ENCODE measurements around the gene ZNF776.
"Not testable (repeated sequence)": the region's sequence is repeated elsewhere in the genome, so short reads cannot be mapped to it uniquely, and the experiment has no call there.

The ZNF776 gene

DNA sequence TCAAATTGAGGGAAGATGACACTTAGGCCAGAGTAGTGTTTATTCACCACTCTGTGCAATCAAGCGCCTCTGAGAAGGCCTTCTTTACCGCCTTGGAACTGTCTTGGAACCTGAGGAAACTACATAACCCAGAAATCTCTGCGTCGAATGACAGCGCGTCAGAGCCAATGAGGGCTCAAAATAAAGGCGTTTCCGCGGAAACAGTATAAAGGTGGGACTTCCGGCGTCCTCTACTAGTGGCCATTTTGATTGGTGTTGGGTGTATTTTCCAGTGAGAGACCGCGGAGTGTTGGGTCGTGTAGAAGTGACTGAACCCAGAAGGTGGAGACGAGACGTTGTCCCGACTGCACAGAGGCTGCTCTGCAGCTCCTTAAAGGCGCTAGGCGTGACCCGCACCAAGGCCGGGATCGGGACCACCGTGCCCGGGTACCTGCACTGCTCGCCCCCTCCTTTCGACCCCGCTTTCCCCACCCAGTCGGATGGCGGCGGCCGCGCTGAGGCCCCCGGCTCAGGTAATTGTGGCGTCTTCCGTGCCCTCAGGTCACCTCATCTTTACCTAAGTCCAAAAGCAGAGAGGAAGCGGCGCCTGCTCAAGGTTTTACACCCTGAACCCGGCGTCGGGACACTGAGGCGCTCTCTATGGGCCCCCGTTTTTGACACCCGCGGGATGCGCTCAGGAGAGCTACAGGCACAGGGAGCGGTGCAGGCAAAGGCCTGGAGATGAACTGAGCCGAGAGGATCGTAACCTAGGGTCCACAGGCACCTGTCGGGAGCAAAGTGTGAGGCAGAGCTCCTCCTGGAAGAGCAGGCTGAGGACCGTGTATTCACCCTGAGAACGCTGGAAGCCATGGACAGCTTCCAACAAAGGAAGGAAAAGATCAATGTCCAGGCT lies at the start of gene ZNF776:
Gene ZNF776 (plus strand): TSS at position 236 of the 892 bp plus-strand sequence. CDS start 244 bp downstream, at position 480.
- intact Hi-C loops (cut with DNase I), result no loop called here
- DNase-seq, result peak; percentile 67 to 95 (median 88)

DNA sequence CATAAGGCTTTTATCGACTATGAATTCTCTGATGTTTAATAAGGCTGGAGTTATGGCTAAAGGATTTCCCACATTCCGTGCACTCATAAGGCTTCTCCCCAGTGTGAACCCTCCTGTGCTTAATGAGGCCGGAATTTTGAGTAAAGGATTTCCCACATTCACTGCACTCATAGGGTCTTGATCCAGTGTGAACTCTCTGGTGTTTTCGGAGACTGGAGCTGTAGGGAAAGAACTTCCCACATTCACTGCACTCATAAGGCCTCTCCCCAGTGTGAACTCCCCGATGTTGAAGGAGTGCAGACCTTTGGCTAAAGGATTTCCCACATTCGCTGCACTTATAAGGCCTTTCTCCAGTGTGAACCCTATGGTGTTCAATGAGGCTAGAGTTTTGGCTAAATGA lies 45.0 kb upstream of the ZNF776 start:
- intact Hi-C loops (cut with DNase I), result no loop called here
- DNase-seq, result no peak

DNA sequence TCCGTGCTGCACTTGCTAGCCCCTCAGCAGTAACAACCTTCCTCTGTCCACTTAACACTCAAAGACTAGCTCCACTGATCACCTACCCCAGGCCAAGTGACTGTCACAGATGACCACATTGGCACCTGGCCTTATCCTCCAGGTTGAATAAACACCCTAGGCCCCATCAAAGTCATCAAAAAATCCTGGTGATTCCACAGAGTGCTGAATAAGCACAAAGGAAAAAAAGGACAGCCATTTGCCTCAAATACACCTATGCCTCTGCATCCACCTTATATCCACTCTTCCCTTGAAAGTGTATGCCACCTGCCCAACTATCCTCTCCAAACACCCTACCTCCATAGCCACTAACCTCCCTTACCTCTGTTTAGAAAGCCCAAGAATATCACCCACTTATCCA lies 40.3 kb upstream of the ZNF776 start:
- no peak for DNase-seq
- intact Hi-C loops (cut with DNase I), result no loop called here

DNA sequence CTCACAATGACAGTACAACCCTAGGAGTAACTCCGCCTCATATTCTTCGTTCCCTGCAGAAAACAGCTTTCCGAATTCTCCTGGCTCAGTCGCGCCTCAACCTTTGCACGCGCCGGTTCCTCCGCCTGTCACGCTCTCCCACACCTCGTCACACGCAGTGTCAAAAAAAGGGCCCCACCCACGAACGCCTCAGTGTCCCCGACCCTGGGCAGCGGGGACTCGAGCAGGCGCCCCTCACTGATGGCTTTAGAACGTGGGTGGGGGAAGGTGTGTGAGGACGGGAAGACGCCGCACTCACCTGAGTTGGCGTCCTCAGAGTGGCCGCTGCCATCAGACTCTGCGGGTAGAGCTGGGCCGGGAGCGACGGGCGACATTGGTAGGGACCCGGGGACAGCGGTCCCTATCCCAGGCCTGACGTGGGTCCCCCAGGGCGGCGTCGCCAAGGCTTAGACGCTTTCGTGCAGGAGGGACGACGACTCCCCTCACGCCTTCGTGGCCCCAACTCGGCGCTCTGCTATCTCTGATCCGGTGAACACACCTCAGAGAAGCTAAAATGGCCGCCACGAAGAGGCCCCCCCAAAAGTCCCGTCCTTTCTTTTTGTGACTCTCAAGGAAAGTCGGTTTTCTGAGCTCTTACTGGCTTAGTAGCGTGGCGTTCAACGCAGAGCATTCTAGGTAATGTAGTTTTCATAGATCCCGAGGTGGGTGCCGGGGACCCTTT lies 37.8 kb upstream of the ZNF776 start, which contains the start of gene ZNF154:
Gene ZNF154 (minus strand): TSS at position 564 of the 721 bp plus-strand sequence. CDS start 233 bp downstream, at position 331.
- intact Hi-C loops (cut with DNase I), result no loop called here
- peak; percentile 43 to 89 (median 72) for DNase-seq

DNA sequence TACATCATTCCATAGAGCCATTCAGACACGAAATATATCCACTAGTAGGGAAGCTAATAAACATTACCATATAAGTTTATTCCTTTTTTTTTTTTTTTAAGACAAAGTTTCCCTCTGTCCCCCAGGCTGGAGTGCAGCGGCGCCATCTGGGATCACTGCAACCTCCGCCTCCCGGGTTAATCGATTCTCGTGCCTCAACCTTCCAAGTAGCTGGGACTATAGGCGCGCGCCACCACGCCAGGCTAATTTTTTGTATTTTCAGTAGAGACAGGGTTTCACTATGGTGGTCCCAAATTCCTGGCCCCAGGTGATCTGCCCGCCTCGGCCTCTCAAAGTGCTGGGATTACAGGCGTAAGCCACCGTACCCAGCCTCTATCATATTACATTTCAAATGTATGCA lies 37.0 kb upstream of the ZNF776 start:
- DNase-seq, result peak in 2 of 42 donors; percentile 30 to 37
- intact Hi-C loops (cut with DNase I), result no loop called here

DNA sequence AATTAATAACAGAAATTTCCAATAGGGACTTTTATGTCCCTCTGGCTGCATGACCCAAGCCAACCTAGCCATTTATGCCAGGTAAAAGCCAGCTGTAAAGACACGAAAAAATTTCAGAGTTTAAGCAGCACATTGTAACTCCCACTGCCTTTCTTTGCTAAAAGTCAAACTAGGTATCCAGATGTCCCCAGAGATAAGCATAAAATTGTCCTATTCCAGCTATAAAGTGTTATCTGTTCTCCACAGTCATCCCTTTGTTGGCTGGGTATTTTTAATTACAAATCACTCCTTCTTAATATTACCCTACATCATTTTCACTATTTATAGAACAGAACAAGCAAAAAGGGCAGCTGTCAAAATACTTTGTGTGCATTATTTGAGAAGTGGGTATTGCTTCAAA lies 34.4 kb upstream of the ZNF776 start:
- no peak for DNase-seq
- intact Hi-C loops (cut with DNase I), result no loop called here

DNA sequence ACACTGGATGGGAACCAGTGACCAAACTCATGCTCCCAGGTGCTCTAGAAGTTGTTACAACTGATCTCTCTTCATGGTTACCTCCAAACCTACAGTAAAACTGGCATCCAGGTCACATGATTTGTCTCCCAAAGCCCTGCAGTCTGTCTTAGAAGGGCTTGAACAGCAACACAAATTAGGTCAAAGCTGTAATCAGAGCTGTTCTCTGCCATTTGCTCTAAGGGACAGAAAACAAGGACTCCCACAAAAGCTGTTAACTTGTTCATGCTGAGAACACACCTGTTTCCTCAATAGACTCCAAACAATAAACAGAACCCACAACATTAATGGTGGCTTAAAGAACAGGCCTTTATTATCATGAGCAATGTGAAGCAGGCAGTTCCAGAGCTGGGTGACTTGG lies 27.2 kb upstream of the ZNF776 start:
- peak in 1 of 42 donors; percentile 10 for DNase-seq
- intact Hi-C loops (cut with DNase I), result no loop called here

DNA sequence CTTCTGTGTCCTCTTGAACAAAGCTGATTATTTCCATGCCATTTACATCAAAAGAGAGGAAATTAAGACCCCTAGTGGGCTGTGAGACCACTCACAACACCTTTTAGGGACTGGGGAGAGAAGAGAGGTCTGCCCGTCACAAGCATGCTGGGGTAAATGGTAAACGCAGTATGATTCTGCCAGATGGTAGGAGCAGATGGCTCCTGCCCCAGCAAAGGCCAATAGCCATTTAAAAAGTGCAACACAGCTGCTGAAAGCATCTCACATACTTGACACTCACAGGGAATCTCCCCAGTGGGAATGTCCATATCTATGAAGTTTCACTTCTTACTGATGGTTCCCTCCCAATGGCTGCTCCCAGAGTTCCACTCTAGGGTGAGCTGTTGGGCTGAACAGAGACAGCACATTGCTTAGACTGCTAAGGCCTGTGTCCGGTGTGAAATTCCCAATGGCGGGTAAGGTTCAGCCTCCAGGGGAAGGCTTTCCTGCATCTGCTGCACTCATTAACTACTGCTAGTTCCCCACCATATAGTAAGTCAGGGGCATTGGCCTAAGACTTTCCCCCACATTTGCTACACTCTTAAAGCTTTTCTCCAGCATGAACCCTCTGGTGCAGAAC lies 26.6 kb upstream of the ZNF776 start:
- peak in 1 of 42 donors; percentile 16 for DNase-seq
- intact Hi-C loops (cut with DNase I), result no loop called here

DNA sequence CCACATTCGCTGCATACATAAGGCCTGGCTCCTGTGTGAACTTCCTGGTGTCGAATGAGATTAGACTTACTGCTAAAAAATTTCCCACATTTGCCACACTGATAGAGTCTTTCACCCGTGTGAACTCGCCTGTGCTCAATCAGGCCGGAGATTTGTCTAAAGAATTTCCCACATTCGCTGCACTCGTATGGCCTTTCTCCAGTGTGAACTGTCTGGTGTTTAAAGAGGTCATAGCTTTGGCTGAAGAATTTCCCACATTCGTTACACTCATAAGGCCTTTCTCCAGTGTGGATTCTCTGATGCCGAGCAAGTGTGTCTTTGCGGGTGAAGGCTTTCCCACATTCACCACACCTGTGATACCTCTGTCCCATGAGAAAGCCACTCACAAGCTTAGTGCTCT lies 25.7 kb upstream of the ZNF776 start:
- DNase-seq, result peak in 1 of 42 donors; percentile 29
- intact Hi-C loops (cut with DNase I), result no loop called here

DNA sequence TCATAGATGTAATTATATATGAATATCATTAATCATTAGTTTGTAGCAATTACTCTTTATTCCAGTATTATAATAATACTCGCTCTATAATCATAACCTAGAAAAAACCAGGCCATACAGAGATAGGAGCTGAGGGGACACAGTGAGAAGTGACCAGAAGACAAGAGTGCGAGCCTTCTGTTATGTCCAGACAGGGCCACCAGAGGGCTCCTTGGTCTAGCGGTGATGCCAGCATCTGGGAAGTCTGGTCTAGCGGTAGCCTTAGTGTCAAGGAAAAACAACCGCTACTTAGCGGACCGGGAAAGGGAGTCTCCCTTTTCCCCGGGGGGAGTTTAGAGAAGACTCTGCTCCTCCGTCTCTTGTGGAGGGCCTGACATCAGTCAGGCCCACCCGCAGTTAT lies 8.3 kb upstream of the ZNF776 start:
- intact Hi-C loops (cut with DNase I), result not testable (repeated sequence)
- peak in 40 of 42 donors; percentile 14 to 80 (median 48) for DNase-seq

DNA sequence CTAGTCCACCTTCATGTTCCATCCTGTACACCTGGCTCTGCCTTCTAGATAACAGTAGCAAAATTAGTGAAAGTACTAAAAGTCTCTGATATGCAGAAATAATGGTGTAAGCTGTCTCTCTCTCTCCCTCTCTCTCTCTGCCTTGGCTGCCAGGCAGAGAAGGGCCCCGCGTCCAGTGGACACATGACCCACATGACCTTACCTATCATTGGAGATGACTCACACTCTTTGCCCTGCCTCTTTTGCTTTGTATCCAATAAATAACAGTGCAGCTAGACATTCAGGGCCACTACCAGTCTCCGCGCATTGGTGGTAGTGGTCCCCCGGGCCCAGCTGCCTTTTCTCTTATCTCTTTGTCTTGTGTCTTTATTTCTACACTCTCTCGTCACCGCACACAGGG lies 7.8 kb upstream of the ZNF776 start:
- intact Hi-C loops (cut with DNase I); DNase-seq: not testable (repeated sequence)

DNA sequence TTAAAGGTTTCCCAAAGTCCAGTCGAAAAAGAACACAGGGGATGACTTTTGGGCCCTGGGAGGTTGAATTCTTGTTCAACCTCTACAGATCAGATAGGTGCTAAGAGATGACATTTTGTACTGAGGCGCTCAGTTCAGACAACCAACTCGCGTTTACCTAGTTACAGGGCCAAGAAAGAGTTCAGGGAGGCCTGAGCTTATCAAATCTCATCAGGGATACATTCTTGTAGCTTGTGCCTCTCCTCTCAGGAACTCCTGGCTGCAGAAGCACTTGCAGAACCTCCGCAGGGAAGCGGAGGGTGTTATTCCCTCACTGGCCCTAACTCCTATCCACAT lies 825 bp downstream of the ZNF776 start:
- intact Hi-C loops (cut with DNase I), result no loop called here
- DNase-seq, result no peak

DNA sequence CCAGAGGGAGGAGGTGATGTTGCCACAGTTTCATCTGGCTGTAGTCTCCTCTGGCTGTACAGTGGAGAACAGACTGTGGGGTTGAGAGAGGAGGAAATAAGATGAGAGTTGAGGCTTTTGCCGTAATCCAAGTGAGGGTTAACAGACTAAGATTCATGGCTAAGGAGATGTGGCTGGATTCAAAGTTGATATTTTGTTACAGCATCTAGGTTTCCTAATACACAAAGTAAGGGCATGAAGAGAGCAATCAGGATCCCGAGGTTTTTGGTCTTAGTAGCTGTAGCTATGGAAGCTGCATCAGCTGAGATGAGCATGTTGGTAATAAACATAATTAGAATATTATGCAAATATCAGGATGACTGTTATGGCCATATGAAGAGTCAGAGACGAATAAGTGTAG lies 1.4 kb downstream of the ZNF776 start:
- DNase-seq, result no peak
- intact Hi-C loops (cut with DNase I), result no loop called here

DNA sequence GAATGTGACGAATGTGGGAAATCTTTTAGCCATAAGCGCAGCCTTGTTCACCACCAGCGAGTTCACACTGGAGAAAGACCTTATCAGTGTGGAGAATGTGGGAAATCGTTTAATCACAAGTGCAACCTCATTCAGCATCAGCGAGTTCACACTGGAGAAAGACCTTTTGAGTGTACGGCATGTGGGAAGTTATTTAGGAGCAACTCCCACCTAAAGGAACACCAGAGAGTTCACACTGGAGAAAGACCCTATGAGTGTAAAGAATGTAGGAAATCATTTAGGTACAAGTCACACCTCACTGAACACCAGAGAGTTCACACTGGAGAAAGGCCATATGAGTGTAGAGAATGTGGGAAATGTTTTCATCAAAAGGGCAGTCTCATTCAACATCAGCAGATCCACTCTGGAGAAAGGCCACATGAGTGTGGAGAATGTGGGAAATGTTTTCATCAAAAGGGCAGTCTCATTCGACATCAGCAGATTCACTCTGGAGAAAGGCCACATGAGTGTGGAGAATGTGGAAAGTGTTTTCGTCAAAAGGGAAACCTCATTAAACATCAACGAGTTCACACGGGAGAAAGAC lies 7.6 kb downstream of the ZNF776 start:
- intact Hi-C loops (cut with DNase I), result no loop called here
- DNase-seq, result no peak

DNA sequence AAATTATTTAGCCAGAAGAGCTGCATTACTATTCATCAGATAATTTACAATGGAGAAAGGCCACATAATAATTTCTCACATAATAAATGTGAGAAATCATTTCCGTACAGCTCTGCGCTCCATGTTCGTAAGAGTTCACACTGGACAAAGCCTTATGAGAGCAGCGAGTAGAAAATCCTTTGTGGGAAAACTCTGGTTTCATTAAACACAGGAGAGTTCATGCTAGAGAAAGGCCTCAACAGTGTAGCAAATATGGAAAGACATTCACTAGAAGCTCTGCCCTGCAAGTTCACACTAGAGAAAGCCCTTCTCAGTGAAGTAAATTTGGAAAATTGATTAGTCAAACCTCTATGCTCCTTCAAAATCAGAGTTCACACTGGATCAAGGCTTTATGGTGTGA lies 8.4 kb downstream of the ZNF776 start:
- intact Hi-C loops (cut with DNase I), result no loop called here
- no peak for DNase-seq

DNA sequence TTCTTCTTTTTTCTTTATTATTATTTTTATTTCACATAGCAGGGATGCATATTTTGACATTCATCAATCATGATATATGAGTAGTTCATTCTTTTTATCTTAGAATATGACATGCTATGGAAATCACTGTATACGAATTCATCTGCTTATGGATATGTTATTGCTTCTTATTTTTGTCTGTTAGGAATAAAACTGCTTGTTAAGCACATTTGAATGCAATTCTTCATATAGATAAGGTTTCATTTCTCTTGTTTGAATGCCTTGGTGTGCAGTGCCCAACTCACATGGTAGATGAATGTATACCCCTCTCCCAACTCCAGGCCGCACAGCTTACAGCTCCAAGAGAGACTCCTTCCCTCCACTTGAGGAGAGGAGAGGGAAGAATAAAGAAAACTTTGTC lies 11.3 kb downstream of the ZNF776 start:
- intact Hi-C loops (cut with DNase I), result no loop called here
- no peak for DNase-seq

DNA sequence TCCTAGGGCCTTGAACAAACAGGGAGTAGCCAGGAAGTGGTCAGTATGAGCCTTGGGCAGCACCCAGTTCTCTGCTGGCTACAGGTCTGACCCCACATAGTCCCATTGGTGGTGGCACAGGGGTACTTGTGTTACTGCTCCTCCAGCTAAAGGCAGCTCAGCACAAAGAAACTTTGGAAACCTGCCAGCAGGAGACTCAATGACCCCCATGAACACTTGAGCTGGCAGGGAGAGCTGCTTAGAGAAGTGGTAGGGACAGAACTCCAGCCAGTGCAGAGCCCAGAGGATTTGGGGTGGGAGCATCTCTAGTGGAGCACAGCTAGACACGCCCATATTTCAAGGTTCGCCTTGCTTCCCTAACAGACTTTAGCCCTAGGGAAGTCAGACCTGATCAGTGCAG lies 12.5 kb downstream of the ZNF776 start:
- DNase-seq, result peak in 4 of 42 donors; percentile 2 to 37 (median 6)
- intact Hi-C loops (cut with DNase I), result no loop called here

DNA sequence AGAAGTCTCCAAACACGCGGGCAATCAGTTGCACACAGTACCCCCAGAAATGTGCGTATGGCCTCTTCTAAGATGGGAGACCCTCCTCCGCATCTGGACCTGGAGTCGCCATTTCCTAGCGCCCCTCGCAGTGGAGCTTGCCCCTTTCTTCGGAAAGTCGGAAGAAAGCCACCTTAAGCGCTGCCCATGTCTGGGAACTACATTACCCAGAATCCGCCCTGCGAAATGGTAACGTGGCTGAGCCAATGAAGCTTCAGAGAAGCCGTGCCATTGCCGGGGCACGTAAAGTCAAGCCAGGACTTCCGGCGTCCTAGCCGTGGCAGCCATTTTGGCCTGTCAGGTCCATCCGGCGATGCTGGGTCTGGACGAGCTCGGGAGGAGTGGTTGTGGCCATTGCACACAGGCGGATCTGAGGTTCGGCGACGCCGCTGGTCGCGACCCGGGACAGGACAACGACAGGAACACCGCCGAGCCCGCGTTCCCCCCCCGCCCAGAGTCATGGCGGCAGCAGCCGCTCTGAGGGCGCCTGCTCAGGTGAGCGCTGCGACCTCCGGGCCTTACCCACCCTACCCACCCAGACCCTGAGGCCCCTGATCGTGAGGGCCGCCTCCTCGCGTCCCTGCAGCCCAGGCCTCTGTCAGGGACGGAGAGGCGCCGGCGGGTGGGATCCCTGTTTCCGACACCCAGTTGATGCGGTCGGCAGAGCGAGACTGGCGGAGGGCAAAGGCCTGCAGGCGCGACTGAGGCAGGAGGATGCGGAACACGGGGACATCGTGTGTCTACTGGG lies 22.9 kb downstream of the ZNF776 start, which contains the start of gene ZNF586:
Gene ZNF586 (plus strand): TSS at position 332 of the 787 bp plus-strand sequence. CDS start 167 bp downstream, at position 499.
- peak; percentile 84 to 98 (median 94) for DNase-seq

DNA sequence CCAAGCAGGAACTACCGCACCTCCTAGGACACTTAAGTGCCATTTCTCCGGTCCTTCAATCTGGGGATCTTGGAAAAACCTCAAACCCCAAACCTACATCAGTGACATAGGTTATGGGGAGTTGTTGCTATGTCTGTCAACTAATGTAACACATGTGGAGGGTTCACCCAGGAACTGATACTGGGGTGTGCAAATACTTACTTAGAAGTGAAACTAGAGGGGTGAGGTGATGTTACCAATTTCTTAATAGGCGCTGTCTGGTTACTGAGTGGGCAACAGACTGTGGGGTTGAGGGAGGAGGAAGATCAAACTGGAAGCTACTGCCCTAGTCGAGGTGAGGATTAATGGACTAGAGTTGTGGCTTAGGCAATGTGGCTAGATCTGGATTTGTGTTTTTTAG lies 24.8 kb downstream of the ZNF776 start:
- intact Hi-C loops (cut with DNase I), result no loop called here
- DNase-seq, result no peak

More for the DNA sequence above, 22.9 kb downstream of the ZNF776 start, which contains the start of gene ZNF586:
- intact Hi-C loops (cut with DNase I), result no loop called here
